GM12801 (cell line): ENCODE data around the gene CSRP1.

Experiments used
- TF ChIP-seq, protein P1 (sequence below): IDR thresholded peaks from one replicate; pipeline ENCODE4 v1.5.1; 2011; ENCODE audit warnings: control low read depth; ENCODE audit not compliant: insufficient read length; ENCODE audit errors: extremely low read depth

The CSRP1 gene

GRCh38 chr1:201528631-201529252 is 21.8 kb upstream of the CSRP1 start:
- TF ChIP-seq, protein P1, sequence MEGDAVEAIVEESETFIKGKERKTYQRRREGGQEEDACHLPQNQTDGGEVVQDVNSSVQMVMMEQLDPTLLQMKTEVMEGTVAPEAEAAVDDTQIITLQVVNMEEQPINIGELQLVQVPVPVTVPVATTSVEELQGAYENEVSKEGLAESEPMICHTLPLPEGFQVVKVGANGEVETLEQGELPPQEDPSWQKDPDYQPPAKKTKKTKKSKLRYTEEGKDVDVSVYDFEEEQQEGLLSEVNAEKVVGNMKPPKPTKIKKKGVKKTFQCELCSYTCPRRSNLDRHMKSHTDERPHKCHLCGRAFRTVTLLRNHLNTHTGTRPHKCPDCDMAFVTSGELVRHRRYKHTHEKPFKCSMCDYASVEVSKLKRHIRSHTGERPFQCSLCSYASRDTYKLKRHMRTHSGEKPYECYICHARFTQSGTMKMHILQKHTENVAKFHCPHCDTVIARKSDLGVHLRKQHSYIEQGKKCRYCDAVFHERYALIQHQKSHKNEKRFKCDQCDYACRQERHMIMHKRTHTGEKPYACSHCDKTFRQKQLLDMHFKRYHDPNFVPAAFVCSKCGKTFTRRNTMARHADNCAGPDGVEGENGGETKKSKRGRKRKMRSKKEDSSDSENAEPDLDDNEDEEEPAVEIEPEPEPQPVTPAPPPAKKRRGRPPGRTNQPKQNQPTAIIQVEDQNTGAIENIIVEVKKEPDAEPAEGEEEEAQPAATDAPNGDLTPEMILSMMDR = no peak

- TF ChIP-seq, protein P1 = no peak
Observed at GRCh38 chr1:201527879-201528278, 21.0 kb upstream of the CSRP1 start.

DNA sequence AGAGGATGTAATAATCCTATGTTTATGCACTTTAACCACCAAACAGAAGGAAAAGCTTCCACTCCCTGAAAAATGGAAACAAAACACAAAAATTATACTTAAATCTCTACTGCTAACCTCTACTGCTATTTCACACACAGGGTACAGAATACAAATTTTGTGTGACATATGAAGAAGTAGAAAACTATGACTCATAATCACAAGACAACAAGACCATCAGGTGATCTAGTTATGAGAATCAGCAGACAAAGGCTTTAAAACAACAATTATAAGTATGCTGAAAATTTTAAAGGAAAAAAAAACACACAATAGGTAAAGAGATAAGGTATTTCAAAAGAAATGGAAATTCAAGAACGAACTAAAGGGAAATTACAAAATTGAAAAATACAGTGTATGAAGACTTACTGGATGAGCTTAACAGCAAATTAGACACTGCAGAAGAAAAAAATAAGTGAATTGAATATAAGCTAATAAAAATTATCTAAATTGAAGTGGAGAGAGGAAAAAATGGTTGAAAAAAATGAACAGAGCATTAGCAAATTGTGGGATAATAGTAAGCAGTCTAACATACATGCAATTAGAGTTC is 18.4 kb upstream of the CSRP1 start:
- TF ChIP-seq, protein P1 = no peak

GRCh38 chr1:201518071-201518470 is 11.1 kb upstream of the CSRP1 start:
- TF ChIP-seq, protein P1 = no peak

GRCh38 chr1:201517631-201518030 is 10.7 kb upstream of the CSRP1 start:
- TF ChIP-seq, protein P1 = no peak

DNA sequence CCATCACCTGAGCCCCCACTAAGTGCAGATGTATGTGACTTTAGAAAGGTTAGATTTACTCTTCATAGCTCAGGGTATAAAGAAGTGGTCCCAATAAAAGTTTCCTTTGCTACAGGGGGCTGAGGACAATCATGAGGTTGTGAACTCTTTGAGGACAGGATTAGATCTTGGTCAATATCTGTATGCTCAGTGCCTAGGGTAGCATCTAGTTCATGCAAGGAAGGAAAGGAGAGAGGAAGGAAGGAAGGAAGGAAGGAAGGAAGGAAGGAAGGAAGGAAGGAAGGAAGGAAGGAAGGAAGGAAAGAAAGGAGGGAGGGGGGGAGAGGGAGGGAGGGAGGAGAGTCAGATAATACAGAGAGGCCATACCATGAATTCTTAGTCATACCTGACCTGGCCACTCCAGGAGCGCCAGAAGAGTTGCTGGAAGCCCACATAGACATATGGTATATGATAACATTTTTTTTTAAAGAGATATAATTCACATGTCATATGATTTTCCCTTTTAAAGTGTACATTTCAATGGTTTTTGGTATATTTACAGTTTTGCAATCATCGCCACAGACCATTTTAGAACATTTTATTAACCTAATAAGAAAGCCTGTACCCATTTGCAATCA is 9.7 kb upstream of the CSRP1 start:
- TF ChIP-seq, protein P1 = no peak

DNA sequence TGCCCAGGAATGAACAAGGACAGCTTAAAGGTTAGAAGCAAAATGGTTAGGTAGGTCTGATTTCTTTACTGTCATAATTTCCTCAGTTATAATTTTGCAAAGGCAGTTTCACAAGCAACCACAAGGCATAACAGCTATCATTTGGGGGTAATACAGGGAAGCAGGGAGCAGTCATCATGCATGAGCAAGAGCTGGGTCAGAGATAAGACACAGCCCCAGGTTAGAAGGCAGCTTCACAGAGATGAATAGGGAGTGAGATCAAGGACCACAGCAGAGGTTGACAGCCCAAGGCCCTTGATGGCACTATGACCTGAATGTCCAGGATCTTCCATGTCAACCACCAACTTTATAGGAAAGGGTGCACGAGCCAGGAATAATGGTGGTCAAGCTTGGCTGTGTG is 9.0 kb upstream of the CSRP1 start:
- TF ChIP-seq, protein P1 = no peak
